Heart left ventricle (tissue), 13 donors: Measurements from ENCODE around the gene IQCH.

Experiments
- POLR2A ChIP-seq, 2 donors: fragments of 450-650 bp; IDR thresholded peaks; one replicate each; pipeline ENCODE4 v1.6.1; 2017; ENCODE audit warnings: antibody characterized with exemption in 2 of 2, mild to moderate bottlenecking in 2 of 2, moderate library complexity in 2 of 2
- TF ChIP-seq, protein P1 (sequence below), 12 donors: fragments of 200-600 bp; sonication (generic) in 4 of 12; IDR thresholded peaks; one replicate each; pipeline versions ENCODE4 v1.5.0 to v1.8.0; 2018 to 2022; ENCODE audit warnings: antibody characterized with exemption in 12 of 12, mild to moderate bottlenecking in 5 of 12
- donor health status: ischemic (EF 13 %, LVEDD 7.1; RV severe dilation, severe dysfunction).
- donor health status: DM: no; HTN: yes; CAD: no.
- donor health status: DM: no; HTN: no; CAD: no.
- donor health status: ischemic (EF 25% LVEDD 6.9; RV normal size, moderate dysfunction).
- donor health status: ischemic (EF 25% LVEDD 5.7; RV mildly dilated, moderate dysfunction).
- donor health status: ischemic (EF 35%, LVEDD 5.7; RV mildly dilated, moderate dysfunction).
- donor health status: nonischemic (EF 11% LVEDD 7.7; RV severe dilation, severe dysfunction).
- donor health status: DM: yes; HTN: yes; CAD: no.
- donor health status: PGD.
- donor health status: ischemic (EF 29% LVEDD 5.4; RV normal size, mild dysfunction).
- donor health status: nonischemic (EF 23%, LVEDD 6.1; RV moderate dilation, normal function).

DNA sequence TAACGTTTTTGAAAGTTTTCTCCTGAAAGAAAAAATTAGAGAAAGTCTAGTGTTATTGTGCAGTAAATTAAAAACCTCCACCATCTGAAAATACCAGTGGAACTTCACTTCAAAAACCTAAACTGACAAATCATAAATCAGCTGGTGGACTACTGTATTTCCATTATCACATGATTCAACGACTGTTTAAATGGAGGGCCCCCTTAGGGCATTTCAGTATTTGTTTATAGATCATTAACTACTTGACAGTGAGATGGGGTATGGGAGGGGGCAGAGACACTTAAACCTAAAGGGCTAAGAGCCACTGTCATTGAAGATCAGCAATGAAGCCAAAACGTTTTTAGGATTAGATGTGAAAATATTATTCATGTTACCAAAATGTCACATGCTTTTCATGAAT is 257.6 kb downstream of the IQCH start:
- TF ChIP-seq, protein P1, sequence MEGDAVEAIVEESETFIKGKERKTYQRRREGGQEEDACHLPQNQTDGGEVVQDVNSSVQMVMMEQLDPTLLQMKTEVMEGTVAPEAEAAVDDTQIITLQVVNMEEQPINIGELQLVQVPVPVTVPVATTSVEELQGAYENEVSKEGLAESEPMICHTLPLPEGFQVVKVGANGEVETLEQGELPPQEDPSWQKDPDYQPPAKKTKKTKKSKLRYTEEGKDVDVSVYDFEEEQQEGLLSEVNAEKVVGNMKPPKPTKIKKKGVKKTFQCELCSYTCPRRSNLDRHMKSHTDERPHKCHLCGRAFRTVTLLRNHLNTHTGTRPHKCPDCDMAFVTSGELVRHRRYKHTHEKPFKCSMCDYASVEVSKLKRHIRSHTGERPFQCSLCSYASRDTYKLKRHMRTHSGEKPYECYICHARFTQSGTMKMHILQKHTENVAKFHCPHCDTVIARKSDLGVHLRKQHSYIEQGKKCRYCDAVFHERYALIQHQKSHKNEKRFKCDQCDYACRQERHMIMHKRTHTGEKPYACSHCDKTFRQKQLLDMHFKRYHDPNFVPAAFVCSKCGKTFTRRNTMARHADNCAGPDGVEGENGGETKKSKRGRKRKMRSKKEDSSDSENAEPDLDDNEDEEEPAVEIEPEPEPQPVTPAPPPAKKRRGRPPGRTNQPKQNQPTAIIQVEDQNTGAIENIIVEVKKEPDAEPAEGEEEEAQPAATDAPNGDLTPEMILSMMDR (IDR thresholded peaks at IDR 0.05): no peak
- TF ChIP-seq POLR2A (IDR thresholded peaks at IDR 0.05): no peak
